HS-5 (cell line): Measurements from ENCODE around the gene ITGAD.

ENCODE experiments used
- DNase-seq: peaks from one replicate; pipeline ENCODE4 v3.0.0-alpha.2; 2012; ENCODE audit warnings: low read depth

The ITGAD gene

DNA sequence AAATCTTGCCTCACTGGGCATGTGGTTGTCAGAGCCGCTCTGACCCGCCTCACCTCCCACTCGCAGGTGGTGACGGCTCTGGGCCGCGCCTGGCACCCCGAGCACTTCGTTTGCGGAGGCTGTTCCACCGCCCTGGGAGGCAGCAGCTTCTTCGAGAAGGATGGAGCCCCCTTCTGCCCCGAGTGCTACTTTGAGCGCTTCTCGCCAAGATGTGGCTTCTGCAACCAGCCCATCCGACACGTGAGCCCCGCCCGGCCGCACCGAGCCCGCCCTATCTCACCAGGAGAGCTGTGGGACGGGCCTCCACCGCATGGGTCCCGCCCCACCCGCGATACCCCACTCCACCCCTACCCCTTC is 82.8 kb downstream of the ITGAD start:
- no peak for DNase-seq
